Skeletal muscle satellite cell (primary cell): Measurements from ENCODE around the gene PRSS48.
"Not testable (repeated sequence)": the region's sequence is repeated elsewhere in the genome, so short reads cannot be mapped to it uniquely, and the experiment has no call there.

Experiments
- H3K27me3 ChIP-seq: 2 replicates; pipeline ENCODE4 v1.7.0; 2013; ENCODE audit warnings: low read length; ENCODE audit not compliant: control insufficient read depth, insufficient read depth
- H3K36me3 ChIP-seq: 2 replicates; pipeline ENCODE4 v1.7.0; 2013; ENCODE audit warnings: mild to moderate bottlenecking, control low read depth, low read length; ENCODE audit not compliant: insufficient read depth
- H3K4me1 ChIP-seq: 2 replicates; pipeline ENCODE4 v1.7.0; 2013; ENCODE audit warnings: low read length; ENCODE audit not compliant: control insufficient read depth, insufficient read depth
- H3K4me2 ChIP-seq: 2 replicates; pipeline ENCODE4 v1.7.0; 2013; ENCODE audit warnings: mild to moderate bottlenecking, low read length
- H3K4me3 ChIP-seq: 2 replicates; pipeline ENCODE4 v1.7.0; 2013; ENCODE audit warnings: low read length
- H3K9ac ChIP-seq: 2 replicates; pipeline ENCODE4 v1.7.0; 2013; ENCODE audit warnings: mild to moderate bottlenecking, low read depth, low read length, moderate library complexity
- H3K9me3 ChIP-seq: replicated peaks from 2 replicates; pipeline ENCODE4 v1.7.0; 2013; ENCODE audit warnings: mild to moderate bottlenecking, control low read depth, low read length

PRSS48 gene

DNA sequence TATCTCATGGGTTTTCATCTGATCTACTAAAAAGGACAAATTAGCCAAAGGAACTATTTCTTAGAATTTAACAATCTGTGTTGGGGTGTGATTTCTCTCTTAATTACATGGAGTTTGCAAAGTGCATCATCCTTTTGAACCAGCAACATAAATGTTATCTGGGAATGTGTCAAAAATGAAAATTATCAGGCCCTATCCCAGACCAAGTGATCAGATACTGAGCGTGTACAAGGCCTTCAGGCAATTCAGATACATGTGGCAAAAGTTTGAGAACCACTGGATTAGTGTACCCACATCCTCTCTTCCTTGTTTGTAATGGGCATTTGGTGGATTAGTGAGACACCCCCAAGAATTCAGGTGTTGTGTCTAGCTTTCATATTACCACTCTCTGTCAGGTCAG, 44.6 kb downstream of the PRSS48 start:
- peaks cover 3% of the 10 kb centered on the region for H3K4me1 ChIP-seq

DNA sequence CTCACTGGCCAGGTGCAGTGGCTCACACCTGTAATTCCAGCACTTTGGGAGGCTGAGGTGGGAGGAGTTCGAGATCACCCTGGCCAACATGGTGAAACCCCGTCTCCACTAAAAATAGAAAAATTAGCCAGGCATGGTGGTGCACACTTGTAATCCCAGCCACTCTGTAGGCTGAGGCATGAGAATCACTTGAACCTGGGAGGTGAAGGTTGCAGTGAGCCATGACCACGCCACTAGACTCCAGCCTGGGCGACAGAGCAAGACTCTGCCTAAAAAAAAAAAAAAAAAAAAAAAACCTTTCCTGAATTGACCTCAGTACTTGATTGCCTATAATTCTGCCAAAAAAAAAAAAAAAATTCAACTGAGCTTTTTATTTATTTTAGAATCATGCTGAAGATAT, 45.2 kb downstream of the PRSS48 start:
- H3K27me3 ChIP-seq, H3K9ac ChIP-seq, H3K9me3 ChIP-seq, H3K4me1 ChIP-seq, H3K4me2 ChIP-seq, H3K36me3 ChIP-seq, H3K4me3 ChIP-seq: not testable (repeated sequence)

More for the DNA sequence above, 44.6 kb downstream of the PRSS48 start:
- H3K4me3 ChIP-seq = no peak overlapping the region
- H3K9ac ChIP-seq = no peak overlapping the region
- H3K9me3 ChIP-seq = no peaks in the 10 kb centered on the region
- no peak overlapping the region for H3K4me2 ChIP-seq
- H3K36me3 ChIP-seq = no peaks in the 10 kb centered on the region
- no peaks in the 10 kb centered on the region for H3K27me3 ChIP-seq

DNA sequence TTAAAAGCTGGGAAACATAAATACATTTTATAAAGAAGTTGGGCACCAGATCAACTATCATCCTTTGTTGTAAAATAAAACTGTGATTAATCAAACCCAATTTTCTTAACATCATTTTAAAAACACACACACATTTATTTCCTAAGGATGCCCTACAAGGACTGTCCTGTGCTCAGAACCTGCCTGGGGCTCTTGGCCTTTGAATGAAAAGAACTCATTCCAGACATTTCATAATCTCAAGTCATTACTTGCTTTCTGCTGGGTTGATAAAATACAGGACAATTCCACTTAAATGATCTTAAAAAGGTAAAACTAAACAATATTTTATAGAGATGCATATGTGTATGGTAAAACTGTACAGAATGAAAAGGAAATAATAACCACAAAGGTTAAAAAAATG, 45.6 kb downstream of the PRSS48 start:
- no peak overlapping the region for H3K4me3 ChIP-seq
- no peaks in the 10 kb centered on the region for H3K36me3 ChIP-seq
- peaks cover 3% of the 10 kb centered on the region for H3K4me1 ChIP-seq
- H3K27me3 ChIP-seq = no peaks in the 10 kb centered on the region
- H3K4me2 ChIP-seq = no peak overlapping the region
- H3K9ac ChIP-seq = no peak overlapping the region
- H3K9me3 ChIP-seq = no peaks in the 10 kb centered on the region

DNA sequence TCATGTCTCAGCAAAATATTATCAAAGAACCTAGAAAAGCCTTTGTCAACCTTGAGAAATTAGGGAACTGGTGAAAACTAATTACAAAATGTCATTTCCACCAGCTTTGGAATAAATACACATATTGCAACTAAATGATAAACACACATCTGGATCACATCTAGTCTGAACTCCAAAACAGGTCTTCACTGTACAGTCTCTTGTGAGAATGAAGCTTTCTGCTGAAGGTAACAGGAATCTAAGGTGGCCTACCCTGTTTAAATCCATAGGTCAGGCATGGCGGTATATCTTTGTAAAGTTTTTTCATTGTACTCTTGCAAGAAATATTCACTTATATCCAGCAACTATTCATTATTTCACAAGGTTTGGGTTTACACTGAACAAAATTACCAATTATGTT, 46.7 kb downstream of the PRSS48 start:
- Histone ChIP-seq H3K4me3 (peak overlapping the region; percentile 93), H3K9ac (no peak overlapping the region), H3K4me2 (peak overlapping the region; percentile 85), H3K9me3 (no peaks in the 10 kb centered on the region), H3K36me3 (no peaks in the 10 kb centered on the region), H3K4me1 (peaks cover 3% of the 10 kb centered on the region), H3K27me3 (no peaks in the 10 kb centered on the region)

DNA sequence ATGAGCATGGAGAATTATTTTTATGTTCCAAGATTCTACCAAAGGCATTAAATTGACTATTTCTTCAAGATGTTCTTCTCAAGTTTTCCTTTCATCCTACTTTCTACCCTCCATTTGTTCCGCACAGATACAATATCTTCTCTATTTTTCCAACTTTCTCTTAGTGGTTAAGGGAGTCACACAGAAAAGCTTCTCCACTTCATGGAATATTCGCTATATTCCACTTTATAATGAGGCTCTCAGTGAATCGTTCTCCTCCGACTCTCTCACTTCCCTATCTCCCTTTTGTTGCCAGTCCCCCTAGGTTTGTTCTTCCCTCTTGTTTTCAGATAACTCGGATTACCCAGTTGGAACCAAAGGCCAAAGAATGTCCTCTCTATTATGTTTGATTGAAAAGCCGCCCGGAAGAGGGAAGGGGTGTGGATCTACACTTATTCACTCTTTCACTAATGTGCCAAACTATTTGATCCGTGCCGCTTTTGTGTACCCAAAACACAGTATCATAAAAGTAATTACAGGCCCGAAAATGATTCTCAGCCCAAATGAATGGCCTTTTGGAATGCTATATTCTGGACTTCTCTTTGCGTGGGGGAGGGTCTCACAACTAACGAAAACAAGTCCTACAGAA, 47.3 kb downstream of the PRSS48 start:
- Histone ChIP-seq H3K36me3 (no peaks in the 10 kb centered on the region), H3K9ac (no peak overlapping the region), H3K9me3 (no peaks in the 10 kb centered on the region), H3K4me1 (peaks cover 7% of the 10 kb centered on the region), H3K4me2 (peak overlapping the region; percentile 85), H3K4me3 (peak overlapping the region; percentile 93), H3K27me3 (no peaks in the 10 kb centered on the region)

DNA sequence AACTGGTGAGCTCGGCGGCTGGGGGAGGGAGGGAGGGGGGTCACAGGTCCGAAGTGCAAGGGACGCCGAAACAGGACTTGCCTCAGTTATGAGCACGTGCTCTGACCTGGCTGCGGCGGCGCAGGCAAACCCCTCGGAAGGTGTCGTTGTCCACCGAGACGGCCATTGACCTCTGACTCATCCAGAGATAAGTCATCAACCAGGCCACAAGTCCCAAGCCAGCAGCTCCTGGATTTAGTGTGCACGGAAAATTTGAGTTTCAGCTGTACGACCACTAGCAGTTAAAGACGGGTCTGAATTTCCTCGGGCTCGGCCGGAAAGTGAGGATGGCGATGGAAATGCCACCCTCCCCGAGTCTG, 47.8 kb downstream of the PRSS48 start:
- Histone ChIP-seq H3K4me3 (peak overlapping the region; percentile 93), H3K36me3 (no peaks in the 10 kb centered on the region), H3K4me2 (peak overlapping the region; percentile 85), H3K4me1 (peaks cover 11% of the 10 kb centered on the region), H3K9ac (peak overlapping the region; percentile 84), H3K9me3 (no peaks in the 10 kb centered on the region), H3K27me3 (no peaks in the 10 kb centered on the region)

DNA sequence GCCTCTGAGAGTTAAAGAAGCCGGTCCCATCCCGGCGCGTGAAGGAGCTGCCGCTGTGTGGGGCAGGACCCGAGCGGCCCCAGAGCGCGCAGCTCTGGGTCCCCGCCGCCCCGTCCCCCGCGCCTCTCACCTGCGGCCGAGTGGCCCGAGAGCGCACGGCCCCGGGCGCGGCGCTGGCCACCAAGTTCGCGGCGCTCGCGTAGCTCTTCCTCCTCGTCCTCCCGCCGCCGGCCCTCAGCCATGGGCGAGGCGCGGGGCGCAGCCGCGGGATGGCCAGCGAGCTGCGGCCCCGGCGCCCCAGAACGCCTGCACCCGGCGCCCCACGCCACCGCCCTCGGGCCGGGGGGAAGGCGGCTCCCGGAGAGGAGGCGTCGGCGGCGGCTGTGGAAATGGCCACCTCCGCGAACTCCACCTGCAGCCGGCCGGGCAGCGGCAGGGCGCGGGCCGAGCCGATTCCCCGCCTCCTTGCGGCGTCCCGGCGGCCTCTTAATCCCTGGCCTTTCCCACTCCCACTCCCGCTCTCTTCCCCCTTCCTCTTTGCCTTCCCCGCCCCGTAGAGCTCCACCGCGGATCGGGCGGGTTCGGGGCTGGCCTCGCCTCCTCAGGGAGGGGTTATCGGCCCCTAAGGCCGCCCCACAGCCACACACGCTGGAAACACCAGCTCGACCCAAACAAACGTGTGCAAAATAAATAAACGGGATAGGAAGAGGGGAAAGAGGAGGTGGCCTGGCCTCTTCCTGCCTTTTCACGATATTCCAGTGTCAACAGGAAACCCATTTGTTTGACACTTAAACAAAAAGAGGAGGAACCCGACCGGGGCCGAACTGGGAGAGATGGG, 48.4 kb downstream of the PRSS48 start, which contains the start of gene SH3D19:
Gene SH3D19 (minus strand): TSS at position 495 of the 838 bp plus-strand sequence. CDS start 253 bp downstream, at position 242.
- Histone ChIP-seq H3K4me1 (peaks cover 16% of the 10 kb centered on the region), H3K4me2 (peak within 1 kb of the TSS; percentile 85), H3K9me3 (no peaks in the 10 kb centered on the region), H3K9ac (peak within 1 kb of the TSS; percentile 84), H3K4me3 (peak within 1 kb of the TSS; percentile 93), H3K36me3 (no peaks in the 10 kb centered on the region), H3K27me3 (no peaks in the 10 kb centered on the region)

DNA sequence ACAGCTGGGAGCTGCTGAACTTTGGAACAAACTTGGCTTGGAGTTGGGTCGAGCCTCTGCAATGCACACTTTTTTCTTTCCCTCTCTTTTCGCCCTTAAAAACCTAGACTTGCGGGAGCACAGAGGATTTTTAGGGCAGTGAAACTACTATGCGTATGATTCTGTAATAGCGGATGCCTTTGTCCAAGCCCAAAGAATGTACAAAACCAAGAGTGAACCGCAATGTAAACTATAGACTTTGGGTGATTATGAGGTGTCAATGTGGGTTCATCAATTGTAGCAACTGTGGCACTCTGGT, 48.9 kb downstream of the PRSS48 start:
- peak overlapping the region; percentile 93 for H3K4me3 ChIP-seq
- peak overlapping the region; percentile 85 for H3K4me2 ChIP-seq
- H3K4me1 ChIP-seq = peaks cover 16% of the 10 kb centered on the region
- H3K27me3 ChIP-seq = no peaks in the 10 kb centered on the region
- no peaks in the 10 kb centered on the region for H3K36me3 ChIP-seq
- peak overlapping the region; percentile 84 for H3K9ac ChIP-seq
- H3K9me3 ChIP-seq = no peaks in the 10 kb centered on the region

DNA sequence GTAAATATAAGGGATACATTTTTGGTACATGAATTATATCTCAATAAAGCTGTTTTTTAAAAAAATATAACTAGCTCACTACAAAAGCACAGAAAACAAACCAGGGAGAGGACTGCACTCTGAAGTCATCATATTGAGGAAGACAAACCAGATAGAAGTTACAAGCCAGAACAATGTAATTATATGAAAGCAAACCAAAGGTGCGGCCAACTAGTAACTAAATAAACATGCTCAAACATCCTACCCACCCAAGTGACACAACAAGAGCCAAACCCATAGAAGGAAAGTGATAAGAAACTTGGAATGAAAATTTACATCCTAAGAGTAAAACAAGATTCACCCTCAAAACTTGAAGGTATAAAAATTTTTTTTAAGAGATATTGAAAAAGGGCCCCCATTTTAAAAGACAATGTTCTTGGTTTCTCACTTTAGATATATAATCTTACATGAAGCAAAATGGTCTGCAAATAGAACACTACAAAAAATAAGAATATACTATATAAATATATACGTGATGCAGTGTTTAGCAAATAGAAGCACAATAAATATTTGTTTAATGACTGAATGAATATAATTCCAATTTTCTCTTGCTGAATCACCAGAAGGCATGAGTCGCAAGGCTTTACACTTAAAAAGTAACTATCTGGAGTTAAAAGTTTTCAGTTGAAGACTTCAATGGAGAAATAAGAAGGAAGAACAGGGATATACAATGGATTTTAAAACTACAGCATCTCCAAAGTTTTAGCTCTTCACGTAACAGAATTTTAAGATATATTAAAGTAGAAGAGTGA, 52.5 kb downstream of the PRSS48 start:
- H3K4me3 ChIP-seq = no peak overlapping the region
- H3K36me3 ChIP-seq = no peaks in the 10 kb centered on the region

DNA sequence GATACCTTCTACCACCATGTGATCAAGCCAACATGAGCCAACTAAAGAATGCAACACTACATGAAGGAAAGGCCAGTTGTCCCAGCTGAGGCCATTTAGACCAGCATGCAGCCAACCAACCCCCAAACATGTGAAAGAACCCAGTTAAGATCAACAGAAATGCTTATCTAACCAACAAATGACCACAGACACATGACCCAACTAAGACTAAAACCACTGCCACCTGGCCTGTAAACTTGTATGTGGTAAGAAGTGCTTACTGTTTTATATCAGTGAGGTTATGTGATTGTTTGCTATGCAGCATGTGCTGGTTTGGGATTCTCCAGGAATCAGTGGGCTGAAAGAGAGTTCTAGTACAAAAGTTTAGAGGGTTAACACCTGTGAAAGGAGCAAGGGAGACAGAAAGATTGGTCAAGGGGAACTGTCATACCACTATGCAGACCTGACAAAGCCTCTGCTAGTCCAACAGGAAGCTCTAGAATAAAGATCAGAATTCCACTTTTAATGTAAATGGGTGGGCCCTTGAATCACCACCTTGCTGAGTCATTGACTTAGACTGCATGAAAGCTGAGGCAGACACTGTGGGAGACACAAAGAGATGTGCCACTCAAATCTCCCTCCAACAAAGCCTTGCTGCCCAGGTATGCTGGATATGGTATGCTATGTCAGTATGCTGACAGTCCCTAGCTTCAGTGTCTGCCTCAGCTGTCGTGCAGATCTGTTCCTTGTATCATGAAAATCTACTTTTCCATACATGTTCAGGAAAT, 54.5 kb downstream of the PRSS48 start:
- H3K27me3 ChIP-seq = no peaks in the 10 kb centered on the region
- H3K4me3 ChIP-seq = no peak overlapping the region
- H3K9ac ChIP-seq = no peak overlapping the region
- H3K4me1 ChIP-seq = peaks cover 19% of the 10 kb centered on the region
- H3K4me2 ChIP-seq = no peak overlapping the region
- H3K36me3 ChIP-seq = no peaks in the 10 kb centered on the region
- H3K9me3 ChIP-seq = no peaks in the 10 kb centered on the region

More for the DNA sequence above, 52.5 kb downstream of the PRSS48 start:
- peaks cover 23% of the 10 kb centered on the region for H3K4me1 ChIP-seq
- no peak overlapping the region for H3K9ac ChIP-seq
- H3K27me3 ChIP-seq = no peaks in the 10 kb centered on the region
- H3K4me2 ChIP-seq = peak overlapping the region; percentile 10
- H3K9me3 ChIP-seq = no peaks in the 10 kb centered on the region

DNA sequence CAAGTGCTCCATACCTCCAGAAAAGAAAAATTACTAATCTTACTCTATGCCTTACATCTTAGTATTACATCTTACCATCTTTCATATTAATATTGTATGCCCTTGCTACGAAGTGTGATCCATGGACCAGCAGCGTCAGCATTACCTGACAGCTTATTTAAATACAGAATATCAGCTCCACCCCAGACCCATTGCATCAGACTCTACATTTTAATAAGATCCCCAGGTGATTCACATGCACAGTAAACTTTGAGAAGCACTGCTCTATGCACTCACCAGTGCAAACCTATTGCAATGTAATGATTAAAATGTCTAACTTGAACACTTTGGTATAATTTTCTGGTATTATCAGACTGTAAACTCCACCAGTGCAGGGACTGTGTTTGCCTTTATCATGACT, 62.5 kb downstream of the PRSS48 start:
- no peaks in the 10 kb centered on the region for H3K27me3 ChIP-seq
- no peaks in the 10 kb centered on the region for H3K36me3 ChIP-seq
- H3K4me1 ChIP-seq = no peaks in the 10 kb centered on the region
- H3K4me2 ChIP-seq = no peak overlapping the region
- no peak overlapping the region for H3K9ac ChIP-seq
- no peaks in the 10 kb centered on the region for H3K9me3 ChIP-seq
- H3K4me3 ChIP-seq = no peak overlapping the region
